ENCODE measurements around the gene FRS3. TPM values are rescaled to one million over a fixed set of nuclear protein-coding genes. Genes with fewer than 3 reads are reported as not detected.

FRS3 gene
- total and polyA plus RNA-seq, 2 experiments from 2014 or later: 1.3 to 3.3 TPM

DNA sequence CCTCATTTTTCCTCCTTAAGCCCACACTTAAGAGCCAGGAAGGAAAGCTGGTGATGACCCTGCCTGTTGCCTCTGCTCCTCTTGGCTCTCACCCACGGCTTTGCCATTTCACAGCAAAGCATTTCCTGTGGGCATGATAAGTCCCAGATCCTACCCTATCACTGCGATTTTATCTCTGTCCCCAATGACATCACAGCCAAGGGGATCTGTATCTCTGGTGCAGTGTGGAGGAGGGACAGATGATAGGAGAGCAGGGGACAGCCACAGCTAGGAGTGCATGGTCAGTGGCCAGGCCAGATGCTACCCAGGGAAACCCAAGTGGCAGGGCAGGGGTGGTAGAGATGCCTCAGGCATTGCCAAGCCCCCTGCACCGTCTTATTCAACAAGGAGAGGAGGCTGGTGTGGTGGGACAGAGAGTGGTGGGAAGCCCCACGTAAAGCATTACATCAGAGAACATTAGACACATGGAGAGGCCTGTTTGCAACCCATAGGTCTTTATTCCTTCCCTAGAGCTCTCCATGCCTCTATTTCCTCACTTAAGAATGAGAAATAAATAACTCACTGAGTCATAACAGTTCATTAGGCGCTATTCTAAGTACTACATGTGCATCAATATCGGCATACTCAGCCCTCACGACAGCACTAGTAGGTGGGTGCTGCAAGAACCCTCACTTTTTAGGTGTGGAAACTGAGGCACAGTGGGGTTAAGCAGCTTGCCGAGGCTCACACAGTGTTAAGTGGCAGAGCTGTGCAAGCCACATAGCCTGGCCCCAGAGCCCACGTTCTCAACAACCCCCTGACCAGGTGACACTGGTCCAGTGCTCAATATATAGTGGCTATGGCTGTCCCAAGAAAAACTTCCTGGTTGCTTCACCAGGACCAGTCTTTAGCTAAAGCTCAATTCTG lies 48.9 kb downstream of the FRS3 start (continued):
- TF ChIP-seq, protein P1, sequence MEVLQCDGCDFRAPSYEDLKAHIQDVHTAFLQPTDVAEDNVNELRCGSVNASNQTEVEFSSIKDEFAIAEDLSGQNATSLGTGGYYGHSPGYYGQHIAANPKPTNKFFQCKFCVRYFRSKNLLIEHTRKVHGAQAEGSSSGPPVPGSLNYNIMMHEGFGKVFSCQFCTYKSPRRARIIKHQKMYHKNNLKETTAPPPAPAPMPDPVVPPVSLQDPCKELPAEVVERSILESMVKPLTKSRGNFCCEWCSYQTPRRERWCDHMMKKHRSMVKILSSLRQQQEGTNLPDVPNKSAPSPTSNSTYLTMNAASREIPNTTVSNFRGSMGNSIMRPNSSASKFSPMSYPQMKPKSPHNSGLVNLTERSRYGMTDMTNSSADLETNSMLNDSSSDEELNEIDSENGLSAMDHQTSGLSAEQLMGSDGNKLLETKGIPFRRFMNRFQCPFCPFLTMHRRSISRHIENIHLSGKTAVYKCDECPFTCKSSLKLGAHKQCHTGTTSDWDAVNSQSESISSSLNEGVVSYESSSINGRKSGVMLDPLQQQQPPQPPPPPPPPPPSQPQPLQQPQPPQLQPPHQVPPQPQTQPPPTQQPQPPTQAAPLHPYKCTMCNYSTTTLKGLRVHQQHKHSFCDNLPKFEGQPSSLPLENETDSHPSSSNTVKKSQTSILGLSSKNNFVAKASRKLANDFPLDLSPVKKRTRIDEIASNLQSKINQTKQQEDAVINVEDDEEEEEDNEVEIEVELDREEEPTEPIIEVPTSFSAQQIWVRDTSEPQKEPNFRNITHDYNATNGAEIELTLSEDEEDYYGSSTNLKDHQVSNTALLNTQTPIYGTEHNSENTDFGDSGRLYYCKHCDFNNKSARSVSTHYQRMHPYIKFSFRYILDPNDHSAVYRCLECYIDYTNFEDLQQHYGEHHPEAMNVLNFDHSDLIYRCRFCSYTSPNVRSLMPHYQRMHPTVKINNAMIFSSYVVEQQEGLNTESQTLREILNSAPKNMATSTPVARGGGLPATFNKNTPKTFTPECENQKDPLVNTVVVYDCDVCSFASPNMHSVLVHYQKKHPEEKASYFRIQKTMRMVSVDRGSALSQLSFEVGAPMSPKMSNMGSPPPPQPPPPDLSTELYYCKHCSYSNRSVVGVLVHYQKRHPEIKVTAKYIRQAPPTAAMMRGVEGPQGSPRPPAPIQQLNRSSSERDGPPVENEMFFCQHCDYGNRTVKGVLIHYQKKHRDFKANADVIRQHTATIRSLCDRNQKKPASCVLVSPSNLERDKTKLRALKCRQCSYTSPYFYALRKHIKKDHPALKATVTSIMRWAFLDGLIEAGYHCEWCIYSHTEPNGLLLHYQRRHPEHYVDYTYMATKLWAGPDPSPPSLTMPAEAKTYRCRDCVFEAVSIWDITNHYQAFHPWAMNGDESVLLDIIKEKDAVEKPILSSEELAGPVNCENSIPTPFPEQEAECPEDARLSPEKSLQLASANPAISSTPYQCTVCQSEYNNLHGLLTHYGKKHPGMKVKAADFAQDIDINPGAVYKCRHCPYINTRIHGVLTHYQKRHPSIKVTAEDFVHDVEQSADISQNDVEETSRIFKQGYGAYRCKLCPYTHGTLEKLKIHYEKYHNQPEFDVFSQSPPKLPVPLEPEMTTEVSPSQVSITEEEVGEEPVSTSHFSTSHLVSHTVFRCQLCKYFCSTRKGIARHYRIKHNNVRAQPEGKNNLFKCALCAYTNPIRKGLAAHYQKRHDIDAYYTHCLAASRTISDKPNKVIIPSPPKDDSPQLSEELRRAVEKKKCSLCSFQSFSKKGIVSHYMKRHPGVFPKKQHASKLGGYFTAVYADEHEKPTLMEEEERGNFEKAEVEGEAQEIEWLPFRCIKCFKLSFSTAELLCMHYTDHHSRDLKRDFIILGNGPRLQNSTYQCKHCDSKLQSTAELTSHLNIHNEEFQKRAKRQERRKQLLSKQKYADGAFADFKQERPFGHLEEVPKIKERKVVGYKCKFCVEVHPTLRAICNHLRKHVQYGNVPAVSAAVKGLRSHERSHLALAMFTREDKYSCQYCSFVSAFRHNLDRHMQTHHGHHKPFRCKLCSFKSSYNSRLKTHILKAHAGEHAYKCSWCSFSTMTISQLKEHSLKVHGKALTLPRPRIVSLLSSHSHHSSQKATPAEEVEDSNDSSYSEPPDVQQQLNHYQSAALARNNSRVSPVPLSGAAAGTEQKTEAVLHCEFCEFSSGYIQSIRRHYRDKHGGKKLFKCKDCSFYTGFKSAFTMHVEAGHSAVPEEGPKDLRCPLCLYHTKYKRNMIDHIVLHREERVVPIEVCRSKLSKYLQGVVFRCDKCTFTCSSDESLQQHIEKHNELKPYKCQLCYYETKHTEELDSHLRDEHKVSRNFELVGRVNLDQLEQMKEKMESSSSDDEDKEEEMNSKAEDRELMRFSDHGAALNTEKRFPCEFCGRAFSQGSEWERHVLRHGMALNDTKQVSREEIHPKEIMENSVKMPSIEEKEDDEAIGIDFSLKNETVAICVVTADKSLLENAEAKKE (CRISPR knock-in tag; IDR thresholded peaks at IDR 0.05): no peak

DNA sequence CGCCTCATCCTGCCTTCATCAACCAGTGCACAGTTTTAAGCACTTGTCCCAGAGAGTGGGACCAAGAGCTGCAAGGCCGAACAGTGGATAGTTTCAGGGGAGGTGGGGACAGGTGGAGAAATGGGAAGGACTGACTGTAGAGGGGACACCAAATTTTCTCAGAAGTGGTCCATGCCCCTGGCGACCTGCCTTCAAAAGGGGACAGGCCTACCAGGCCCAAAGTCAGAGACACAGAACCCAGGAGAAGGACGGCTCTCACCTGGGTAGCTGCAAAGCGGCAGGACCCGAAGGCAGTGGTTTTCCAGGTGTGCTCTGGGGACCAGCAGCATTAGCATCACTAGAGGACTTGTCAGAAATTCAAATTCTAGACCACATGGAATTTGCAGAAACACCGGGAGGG lies 50.1 kb downstream of the FRS3 start:
- Histone ChIP-seq H4K20me1 (replicated peaks; ENCODE audit: insufficient read depth) (no peaks in the 10 kb centered on the region), H3K4me3 (peak overlapping the region; percentile 29; the same call in 1 of the 2 replicates), H3K36me3 (ENCODE audit: insufficient read depth) (no peaks in the 10 kb centered on the region), H2AFZ (no peak overlapping the region), H3K4me2 (peak overlapping the region; percentile 70), H3K4me1 (ENCODE audit: insufficient read depth) (peaks cover 25% of the 10 kb centered on the region), H3F3A (replicated peaks; ENCODE audit: low read depth) (peaks cover 14% of the 10 kb centered on the region), H3K27ac (ENCODE audit: low read depth) (no peak overlapping the region), H3K27me3 (ENCODE audit: insufficient read depth) (peaks cover 18% of the 10 kb centered on the region), H3K9me2 (ENCODE audit: insufficient read depth) (no peaks in the 10 kb centered on the region), H3K79me2 (replicated peaks; ENCODE audit: insufficient read depth) (no peaks in the 10 kb centered on the region)
- no peaks in the 10 kb centered on the region for H3K9me3 Mint-ChIP-seq
- peak; percentile 48 for DNase-seq (ENCODE audit: low spot score)
- H3K27ac Mint-ChIP-seq: no peak overlapping the region
- H3K4me1 Mint-ChIP-seq: peaks cover 46% of the 10 kb centered on the region
- peaks cover 18% of the 10 kb centered on the region for H3K27me3 Mint-ChIP-seq (ENCODE audit: insufficient read depth, low read depth, poor library complexity)
- peak; percentile 1; the same call in 2 of the 3 replicates for ATAC-seq
- H3K36me3 Mint-ChIP-seq (ENCODE audit: low read depth): no peaks in the 10 kb centered on the region
- H3K4me3 Mint-ChIP-seq: peak overlapping the region; percentile 29; the same call in 2 of the 3 replicates
- TF ChIP-seq CREB1 (CRISPR knock-in tag; IDR thresholded peaks at IDR 0.05; ENCODE audit: low read depth) (no peak), EZH2phosphoT487 (IDR thresholded peaks at IDR 0.05; ENCODE audit: unreplicated experiment) (no peak), EZH2 (IDR thresholded peaks at IDR 0.05; ENCODE audit: low read depth, unreplicated experiment) (no peak), POLR2AphosphoS5 (IDR thresholded peaks at IDR 0.05; ENCODE audit: low read depth) (no peak), NANOG (IDR thresholded peaks at IDR 0.05; ENCODE audit: borderline replicate concordance) (no peak)
- TF ChIP-seq, protein P2, sequence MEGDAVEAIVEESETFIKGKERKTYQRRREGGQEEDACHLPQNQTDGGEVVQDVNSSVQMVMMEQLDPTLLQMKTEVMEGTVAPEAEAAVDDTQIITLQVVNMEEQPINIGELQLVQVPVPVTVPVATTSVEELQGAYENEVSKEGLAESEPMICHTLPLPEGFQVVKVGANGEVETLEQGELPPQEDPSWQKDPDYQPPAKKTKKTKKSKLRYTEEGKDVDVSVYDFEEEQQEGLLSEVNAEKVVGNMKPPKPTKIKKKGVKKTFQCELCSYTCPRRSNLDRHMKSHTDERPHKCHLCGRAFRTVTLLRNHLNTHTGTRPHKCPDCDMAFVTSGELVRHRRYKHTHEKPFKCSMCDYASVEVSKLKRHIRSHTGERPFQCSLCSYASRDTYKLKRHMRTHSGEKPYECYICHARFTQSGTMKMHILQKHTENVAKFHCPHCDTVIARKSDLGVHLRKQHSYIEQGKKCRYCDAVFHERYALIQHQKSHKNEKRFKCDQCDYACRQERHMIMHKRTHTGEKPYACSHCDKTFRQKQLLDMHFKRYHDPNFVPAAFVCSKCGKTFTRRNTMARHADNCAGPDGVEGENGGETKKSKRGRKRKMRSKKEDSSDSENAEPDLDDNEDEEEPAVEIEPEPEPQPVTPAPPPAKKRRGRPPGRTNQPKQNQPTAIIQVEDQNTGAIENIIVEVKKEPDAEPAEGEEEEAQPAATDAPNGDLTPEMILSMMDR (conservative IDR thresholded peaks at IDR 0.05; ENCODE audit: low read depth in 2 of 2): no peak
- TF ChIP-seq, protein P3, sequence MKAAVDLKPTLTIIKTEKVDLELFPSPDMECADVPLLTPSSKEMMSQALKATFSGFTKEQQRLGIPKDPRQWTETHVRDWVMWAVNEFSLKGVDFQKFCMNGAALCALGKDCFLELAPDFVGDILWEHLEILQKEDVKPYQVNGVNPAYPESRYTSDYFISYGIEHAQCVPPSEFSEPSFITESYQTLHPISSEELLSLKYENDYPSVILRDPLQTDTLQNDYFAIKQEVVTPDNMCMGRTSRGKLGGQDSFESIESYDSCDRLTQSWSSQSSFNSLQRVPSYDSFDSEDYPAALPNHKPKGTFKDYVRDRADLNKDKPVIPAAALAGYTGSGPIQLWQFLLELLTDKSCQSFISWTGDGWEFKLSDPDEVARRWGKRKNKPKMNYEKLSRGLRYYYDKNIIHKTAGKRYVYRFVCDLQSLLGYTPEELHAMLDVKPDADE (IDR thresholded peaks at IDR 0.05): no peak

All from GM23338 (cell line).